ENCODE measurements around the gene NDUFAB1.
A peak's percentile ranks its signal among the peaks of the same experiment; 100 is the strongest.
"Not testable (repeated sequence)": the region's sequence is repeated elsewhere in the genome, so short reads cannot be mapped to it uniquely, and the experiment has no call there.

NDUFAB1 gene

DNA sequence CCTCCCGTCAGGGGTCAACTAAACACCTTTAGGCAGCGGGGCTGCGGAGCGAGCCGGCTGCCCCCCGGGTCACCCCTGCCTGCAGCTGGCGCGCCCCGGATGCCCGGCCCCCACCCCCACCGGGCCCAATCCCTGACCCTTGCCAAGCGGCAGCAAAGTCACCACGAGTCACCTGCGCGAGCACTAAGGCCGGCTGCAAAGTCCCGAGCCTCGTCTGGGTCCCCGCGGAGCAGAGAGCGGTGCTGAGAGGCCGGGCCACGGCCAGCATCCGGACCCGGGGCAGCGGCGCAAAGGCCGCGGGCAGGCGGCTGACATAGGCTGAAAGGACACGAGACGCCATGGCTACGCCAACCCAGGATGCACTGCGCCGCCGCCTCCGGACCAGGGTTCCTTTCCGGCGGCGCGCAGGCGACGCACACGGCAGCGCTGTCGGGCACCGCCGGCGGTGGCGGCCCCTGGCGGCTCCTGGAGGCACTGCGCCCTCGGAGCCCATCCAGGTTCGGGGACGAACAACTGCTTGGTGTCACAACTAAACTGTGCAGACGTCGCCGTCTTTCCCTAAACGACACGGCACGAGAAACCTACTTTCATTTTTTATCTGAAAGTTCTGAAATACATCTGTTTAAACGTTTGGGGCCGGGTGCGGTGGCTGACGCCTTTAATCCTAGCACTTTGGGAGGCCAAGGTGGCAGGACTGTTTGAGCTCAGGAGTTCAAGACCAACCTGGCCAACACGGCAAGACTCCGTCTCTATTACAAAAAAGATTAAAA is at the start of gene NDUFAB1:
NDUFAB1 (minus strand) TSS at position 366 of the 770 bp plus-strand sequence; CDS start at position 340, 26 bp downstream.
- peak; percentile 87 for DNase-seq (ENCODE audit: low read depth)

GRCh38 chr16:23642246-23642774 is 46.2 kb upstream of the NDUFAB1 start:
- DNase-seq (ENCODE audit: low read depth): no peak

GRCh38 chr16:23640931-23641765 is 45.0 kb upstream of the NDUFAB1 start, which contains the start of the genes DCTN5 and PALB2:
DCTN5 (plus strand) TSS chr16:23641466; CDS start chr16:23641543, 77 bp downstream.
PALB2 (minus strand) TSS chr16:23641310; CDS start chr16:23641157, 153 bp downstream.
- DNase-seq (ENCODE audit: low read depth): peak; percentile 95

GRCh38 chr16:23640615-23640930 is 44.5 kb upstream of the NDUFAB1 start:
- DNase-seq (ENCODE audit: low read depth): peak; percentile 6

GRCh38 chr16:23635958-23636357 is 39.8 kb upstream of the NDUFAB1 start:
- no peak for DNase-seq (ENCODE audit: low read depth)

DNA sequence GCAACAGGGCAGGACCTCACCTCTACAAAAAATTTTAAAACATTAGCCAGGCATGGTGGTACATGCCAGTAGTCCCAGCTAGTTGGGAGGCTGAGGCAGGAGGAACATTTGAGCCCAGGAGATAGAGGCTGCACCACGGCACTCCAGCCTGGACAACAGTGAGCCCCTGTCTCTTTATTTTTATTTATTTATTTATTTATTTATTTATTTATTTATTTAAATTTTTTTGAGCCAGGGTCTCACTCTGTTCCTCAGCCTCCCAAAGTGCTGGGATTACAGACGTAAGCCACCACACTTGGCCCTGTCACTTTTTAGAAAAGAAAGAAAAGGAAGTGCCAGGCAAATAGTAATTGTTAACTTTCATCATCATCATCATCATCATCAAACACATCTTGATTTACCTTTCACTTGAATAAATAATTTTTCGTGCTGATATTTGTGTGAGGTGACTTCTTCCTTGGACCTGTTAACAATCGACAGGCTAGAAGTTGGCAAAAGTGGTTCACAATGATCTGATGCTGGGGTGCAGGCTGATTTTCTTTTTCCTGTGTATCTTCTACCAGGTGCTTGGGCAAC is 38.4 kb upstream of the NDUFAB1 start:
- no peak for DNase-seq (ENCODE audit: low read depth)

GRCh38 chr16:23631874-23632273 is 35.8 kb upstream of the NDUFAB1 start:
- DNase-seq (ENCODE audit: low read depth): not testable (repeated sequence)

- DNase-seq (ENCODE audit: low read depth): no peak
Measured at GRCh38 chr16:23629516-23629915, 33.4 kb upstream of the NDUFAB1 start.

DNA sequence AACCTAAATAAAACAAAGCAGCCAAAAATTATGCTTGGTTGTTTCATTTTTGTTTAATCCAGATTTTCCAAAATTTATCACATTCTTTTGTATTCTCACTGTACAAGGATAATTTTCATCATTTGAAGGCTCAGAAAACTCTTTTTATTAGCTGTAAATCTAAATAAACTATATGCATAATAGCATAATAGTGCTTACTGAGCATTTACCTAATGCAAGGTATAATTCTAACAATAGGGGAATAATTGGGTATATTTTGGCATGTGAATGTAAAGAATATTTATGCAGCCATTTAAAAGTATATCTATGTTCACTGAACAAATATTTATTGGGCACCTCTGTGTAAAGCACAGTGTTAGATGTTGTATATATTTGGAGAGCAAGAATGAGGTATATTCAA is 28.0 kb upstream of the NDUFAB1 start:
- no peak for DNase-seq (ENCODE audit: low read depth)

DNA sequence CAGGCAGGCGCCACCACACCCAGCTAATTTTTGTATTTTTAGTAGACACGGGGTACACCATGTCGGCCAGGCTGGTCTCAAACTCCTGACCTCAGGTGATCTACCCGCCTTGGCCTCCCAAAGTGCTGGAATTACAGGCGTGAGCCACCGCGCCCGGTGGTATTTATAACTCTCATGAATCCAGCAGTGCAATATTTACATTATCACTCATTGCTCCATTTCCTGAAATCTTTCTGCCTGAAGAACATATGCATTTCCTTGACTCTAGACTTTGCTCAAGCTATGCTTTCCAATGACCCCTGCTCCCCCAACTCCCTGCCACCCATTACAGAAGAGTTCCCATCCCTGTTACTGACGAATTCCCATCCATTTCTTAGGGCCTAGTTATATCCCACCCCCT is 19.7 kb upstream of the NDUFAB1 start:
- DNase-seq (ENCODE audit: low read depth): no peak

DNA sequence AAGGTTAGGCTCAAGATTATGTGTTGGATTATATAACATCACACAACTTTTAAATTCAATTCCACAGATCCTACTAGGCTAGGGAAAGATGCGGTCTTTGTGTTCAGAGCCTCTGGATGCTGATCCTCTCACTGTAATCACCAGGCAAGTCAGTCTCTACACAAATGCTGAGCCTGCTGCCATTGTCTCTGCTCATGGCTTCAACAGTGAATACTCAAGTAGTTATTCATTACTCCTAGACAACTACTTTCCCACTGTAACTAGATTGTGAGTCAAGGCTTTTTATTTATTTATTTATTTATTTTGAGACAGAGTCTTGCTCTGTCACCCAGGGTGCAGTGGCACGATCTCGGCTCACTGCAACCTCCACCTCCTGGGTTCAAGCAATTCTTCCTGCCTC is 15.8 kb upstream of the NDUFAB1 start:
- no peak for DNase-seq (ENCODE audit: low read depth)

GRCh38 chr16:23610905-23611304 is 14.8 kb upstream of the NDUFAB1 start:
- DNase-seq (ENCODE audit: low read depth): not testable (repeated sequence)

DNA sequence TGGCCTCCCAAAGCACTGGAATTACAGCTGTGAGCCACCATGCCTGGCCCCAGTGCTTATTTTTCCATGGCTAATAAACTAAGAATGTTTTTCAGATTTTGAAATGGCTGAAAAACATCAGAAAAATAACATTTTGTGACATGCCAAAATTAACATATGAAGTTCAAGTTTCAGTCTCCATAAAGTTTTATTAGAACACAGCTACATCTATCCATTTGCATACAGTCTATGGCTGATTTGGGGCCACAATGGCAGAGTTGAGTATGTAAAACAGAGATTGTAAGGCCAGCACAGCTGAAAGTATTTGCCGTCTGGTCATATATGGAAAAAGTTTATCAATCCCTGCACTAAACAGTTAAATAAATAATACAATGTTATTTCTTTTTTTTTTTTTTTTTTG is 13.8 kb upstream of the NDUFAB1 start:
- no peak for DNase-seq (ENCODE audit: low read depth)

DNA sequence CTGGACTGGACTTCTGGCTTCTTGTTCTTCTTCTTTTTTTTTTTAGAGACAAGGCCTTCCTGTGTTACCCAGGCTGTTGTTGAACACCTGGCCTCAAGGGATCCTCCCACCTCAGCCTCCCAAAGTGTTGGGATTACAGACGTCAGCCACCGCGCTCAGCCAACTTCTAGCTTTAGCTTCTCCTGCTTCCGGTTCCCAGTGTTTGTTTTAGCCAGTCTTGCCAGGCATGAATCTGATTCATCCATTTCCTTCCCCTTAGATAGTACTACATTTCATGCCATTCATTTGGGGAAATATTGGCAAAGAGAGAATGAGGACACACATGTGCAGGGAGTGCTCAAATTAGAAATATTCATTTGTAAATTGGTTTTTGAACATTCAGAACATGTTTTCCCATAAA is 12.1 kb upstream of the NDUFAB1 start:
- peak; percentile 67 for DNase-seq (ENCODE audit: low read depth)

DNA sequence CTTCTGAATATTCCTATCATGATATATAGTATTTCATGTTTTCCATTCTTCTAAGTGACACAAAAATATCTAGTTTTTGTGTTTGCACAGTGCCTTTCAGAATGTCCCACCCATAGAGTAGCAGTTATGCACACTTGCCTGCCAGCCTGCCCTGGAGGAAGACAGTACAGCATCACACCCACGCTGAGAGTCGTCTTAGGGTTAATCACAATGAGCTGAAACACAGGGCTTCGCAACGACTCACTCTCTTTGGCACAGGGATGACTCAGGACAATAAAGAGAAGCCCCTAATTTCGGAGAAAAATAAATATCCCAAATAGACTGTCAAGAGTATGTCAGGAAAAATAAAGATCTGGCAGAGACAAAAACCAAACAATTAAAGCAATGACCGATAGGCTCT is 11.6 kb upstream of the NDUFAB1 start:
- DNase-seq (ENCODE audit: low read depth): peak; percentile 21

- DNase-seq (ENCODE audit: low read depth): peak; percentile 61
Measured at GRCh38 chr16:23597003-23597756, 1.1 kb upstream of the NDUFAB1 start.

GRCh38 chr16:23595246-23595950 is 718 bp downstream of the NDUFAB1 start:
- peak; percentile 12 for DNase-seq (ENCODE audit: low read depth)

DNA sequence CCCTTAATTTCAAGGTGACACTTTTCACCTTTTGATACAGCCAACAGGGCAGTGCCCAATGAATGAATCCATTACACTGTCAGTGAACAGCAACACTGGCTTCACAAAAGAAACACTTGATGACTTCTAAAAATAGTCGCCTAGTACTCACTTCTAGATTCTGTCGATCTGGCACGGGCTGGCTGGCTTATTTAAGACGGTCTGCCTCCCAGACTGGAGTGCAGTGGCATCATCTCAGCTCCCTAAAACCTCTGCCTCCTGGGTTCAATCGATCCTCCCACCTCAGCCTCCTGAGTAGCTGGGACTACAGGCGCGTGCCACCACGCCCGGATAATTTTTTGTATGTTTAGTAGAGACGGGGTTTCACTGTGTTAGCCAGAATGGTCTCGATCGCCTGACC is 1.9 kb downstream of the NDUFAB1 start:
- no peak for DNase-seq (ENCODE audit: low read depth)

GRCh38 chr16:23590181-23590580 is 5.9 kb downstream of the NDUFAB1 start:
- DNase-seq (ENCODE audit: low read depth): no peak

DNA sequence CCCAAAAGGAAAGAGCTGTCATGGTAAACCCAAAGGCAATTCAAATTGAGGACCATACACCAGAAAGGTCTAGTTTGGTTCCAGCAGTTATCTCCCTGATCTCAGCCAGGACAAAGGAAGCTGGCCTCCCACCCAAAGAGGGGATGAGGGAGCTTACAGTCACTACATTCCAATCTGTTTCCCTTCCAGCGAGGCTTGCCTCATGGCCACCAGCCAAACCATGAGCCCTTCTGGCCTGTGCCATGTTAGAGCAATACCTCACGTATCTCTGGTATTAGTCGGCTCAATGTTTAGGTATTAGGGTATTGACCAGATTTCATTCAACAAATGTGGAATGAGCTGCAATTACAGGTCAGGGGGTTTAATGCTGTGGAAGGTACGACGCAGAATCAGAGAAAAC is 8.4 kb downstream of the NDUFAB1 start:
- DNase-seq (ENCODE audit: low read depth): peak; percentile 95
